H1 (cell line): ENCODE data around the gene SLC1A2. TPM values are rescaled to one million over a fixed set of nuclear protein-coding genes. Genes with fewer than 3 reads are reported as not detected.

ENCODE experiments used
- BACH1 ChIP-seq: IDR thresholded peaks from 2 replicates; pipeline ENCODE4 v1.6.1; 2012; ENCODE audit warnings: low read length, improper control_type of control experiment
- CBX5 ChIP-seq: fragments of 300-800, 300-1000 bp; sonication (generic); IDR thresholded peaks from 2 replicates; pipeline ENCODE4 v1.7.1; 2016; ENCODE audit warnings: antibody characterized with exemption, low read length, low read depth
- CHD7 ChIP-seq: fragments of 300-600 bp; sonication (generic); IDR thresholded peaks from 2 replicates; pipeline ENCODE4 v1.7.1; 2012; ENCODE audit warnings: low read length, moderate library complexity, mild to moderate bottlenecking, inconsistent platforms; ENCODE audit not compliant: insufficient replicate concordance
- CREB1 ChIP-seq: IDR thresholded peaks from 2 replicates; pipeline ENCODE4 v1.6.1; 2012; ENCODE audit warnings: inconsistent platforms
- HDAC2 ChIP-seq, 2 experiments: fragments of 300-600 bp in 1 of 2; sonication (generic) in 1 of 2; IDR thresholded peaks; 2 replicates each; pipeline ENCODE4 v1.6.1; 2011 to 2012; ENCODE audit warnings: low read depth in 2 of 2, low read length in 2 of 2, mild to moderate bottlenecking in 2 of 2, moderate library complexity in 2 of 2, borderline replicate concordance in 1 of 2, inconsistent platforms in 1 of 2
- JUN ChIP-seq: IDR thresholded peaks from 2 replicates; pipeline ENCODE4 v1.6.1; 2011; ENCODE audit warnings: low read depth, mild to moderate bottlenecking, improper control_type of control experiment, low read length
- POU5F1 ChIP-seq: IDR thresholded peaks from 2 replicates; pipeline ENCODE4 v1.6.1; 2011; ENCODE audit warnings: low read depth, mild to moderate bottlenecking, low read length, moderate library complexity
- RAD21 ChIP-seq, 2 experiments: IDR thresholded peaks in 1 of 2; conservative IDR thresholded peaks in 1 of 2; 2 replicates each; pipeline ENCODE4 v1.6.1; 2011; ENCODE audit warnings: low read depth in 2 of 2, low read length in 2 of 2, improper control_type of control experiment in 1 of 2, inconsistent platforms in 1 of 2, mild to moderate bottlenecking in 1 of 2, moderate library complexity in 1 of 2
- SUZ12 ChIP-seq: fragments of 200-600 bp; sonication (generic); IDR thresholded peaks from 2 replicates; pipeline ENCODE4 v1.6.1; 2012; ENCODE audit warnings: mild to moderate bottlenecking, inconsistent platforms, low read length, moderate library complexity, mixed read lengths
- TAF7 ChIP-seq: optimal IDR thresholded peaks from 2 replicates; pipeline ENCODE3; 2011; ENCODE audit warnings: low read depth, mild to moderate bottlenecking, inconsistent platforms, low read length, moderate library complexity, borderline replicate concordance
- TCF12 ChIP-seq: IDR thresholded peaks from 2 replicates; pipeline ENCODE4 v1.6.1; 2011; ENCODE audit warnings: low read depth, mild to moderate bottlenecking, low read length
- polyA plus RNA-seq, 7 experiments: library from polyadenylated mRNA; depleted of rRNA in 3 of 7; stranded (reverse) in 5 of 7; unstranded in 2 of 7; fragments of >200 nt in 5 of 7; fragments of 200-250 nt in 2 of 7; gene quantifications; 1 replicate in 5 of 7; 2 replicates in 1 of 7; 4 replicates in 1 of 7; pipeline versions ENCODE4 v1.2.1 to v1.2.3, GENCODE V29; 2011 to 2013; ENCODE audit warnings: missing spikeins in 2 of 7, mixed read lengths in 2 of 7
- total RNA-seq: library from RNA; stranded (reverse); fragmentation: NEBNext Ultra II Directional; extraction: Animal tissue kit (Norgen Biotek cat#: 25700); gene quantifications from 2 replicates; pipeline ENCODE4 v1.2.1, GENCODE V29; 2021

Gene SLC1A2
- total and polyA plus RNA-seq, 2 of the 8 experiments (the other 6 are each of a cell fraction or from before 2014, with no cell fraction given) = 0.57 to 1.2 TPM

DNA sequence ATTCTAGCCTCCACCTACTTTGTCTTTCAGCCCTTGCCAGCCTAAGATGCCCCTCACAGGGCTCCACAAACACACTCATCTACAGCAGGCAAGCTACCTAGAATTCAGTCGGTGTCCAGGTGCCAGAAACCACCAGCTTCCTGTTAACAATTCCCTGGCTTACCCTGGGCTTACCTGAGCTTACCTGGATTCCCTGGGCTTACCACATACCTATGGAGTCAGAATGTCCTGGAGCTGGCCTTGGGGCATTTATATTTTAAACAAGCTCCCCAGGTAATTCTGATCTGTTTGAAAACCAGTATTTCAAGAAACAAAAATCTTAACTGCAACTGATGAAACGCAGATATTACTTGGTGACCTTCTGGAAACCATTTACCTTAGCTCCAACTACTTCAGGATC lies 123.6 kb downstream of the SLC1A2 start (continued):
- TF ChIP-seq CHD7 (no peak), SUZ12 (no peak), HDAC2 (IDR thresholded peaks at IDR 0.05; ENCODE audit: borderline replicate concordance in 1 of 2, low read depth in 2 of 2, low read length in 2 of 2) (no peak), TAF7 (no peak), JUN (no peak), RAD21 (IDR thresholded peaks at IDR 0.05 in 1 of 2, conservative IDR thresholded peaks at IDR 0.05 in 1 of 2; ENCODE audit: low read depth in 2 of 2, low read length in 2 of 2) (no peak), CBX5 (no peak), BACH1 (no peak), POU5F1 (no peak), TCF12 (no peak), CREB1 (no peak)
